LHCN-M2 (cell line): ENCODE data around the gene SUGT1. TPM values are rescaled to one million over a fixed set of nuclear protein-coding genes. Genes with fewer than 3 reads are reported as not detected.
A peak's percentile ranks its signal among the peaks of the same experiment; 100 is the strongest.
"Not testable (repeated sequence)": the region's sequence is repeated elsewhere in the genome, so short reads cannot be mapped to it uniquely, and the experiment has no call there.

Source experiments
- DNase-seq: peaks from one replicate; pipeline ENCODE4 v3.0.0-alpha.2; 2012; ENCODE audit warnings: low read depth
- polyA plus RNA-seq: library from polyadenylated mRNA; unstranded; fragments of >200 nt; gene quantifications from one replicate; pipeline ENCODE4 v1.2.1, GENCODE V29; 2012; ENCODE audit warnings: missing spikeins
- total RNA-seq: library from RNA; depleted of rRNA; stranded (reverse); fragments of >200 nt; gene quantifications from 2 replicates; pipeline ENCODE4 v1.2.3, GENCODE V29; 2014; rRNA removed

The SUGT1 gene
- total RNA-seq, result 46.4 and 49.4 TPM in 2 replicates
- polyA plus RNA-seq, result 44.5 TPM

DNA sequence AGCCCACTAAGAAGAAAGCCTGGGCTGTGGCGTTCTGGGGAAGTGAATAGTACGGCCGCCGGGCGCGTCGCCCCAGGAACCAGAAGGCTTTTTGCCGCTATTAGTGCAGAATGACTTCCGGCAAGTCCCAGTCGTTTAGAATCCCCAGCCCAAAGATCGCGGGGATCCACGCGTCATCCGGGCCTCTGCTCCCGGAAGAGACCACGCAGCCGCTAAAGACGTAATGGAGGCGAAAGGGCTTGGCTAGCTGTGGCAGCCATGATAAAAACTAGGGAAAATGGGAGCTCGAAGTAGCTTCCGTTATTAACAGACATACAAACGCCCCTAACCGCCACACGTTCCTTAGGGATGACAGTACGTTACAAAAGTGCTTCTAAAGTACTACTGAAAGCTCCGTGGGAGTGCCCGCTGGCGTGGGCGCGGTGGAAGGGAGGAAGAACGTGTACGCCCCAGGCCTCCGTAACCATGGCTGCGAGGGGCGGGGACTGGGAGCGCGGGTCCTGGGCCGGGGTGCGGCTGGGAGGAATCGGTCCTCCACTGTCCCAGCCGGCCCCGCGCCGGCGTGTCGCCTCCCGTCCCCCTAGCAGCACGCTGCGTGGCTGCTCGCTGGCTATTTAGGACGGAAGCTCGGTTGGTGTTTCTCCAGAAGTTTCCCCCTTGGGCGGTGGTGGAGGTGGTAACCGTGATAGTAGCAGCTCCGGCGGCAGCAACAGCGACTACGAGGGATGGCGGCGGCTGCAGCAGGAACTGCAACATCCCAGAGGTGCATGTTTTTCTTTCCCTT, at the start of gene SUGT1:
Gene SUGT1 (plus strand): TSS at position 641 of the 784 bp plus-strand sequence. CDS start 85 bp downstream, at position 726.
- DNase-seq, result peak; percentile 98

GRCh38 chr13:52603316-52603715, 49.3 kb upstream of the SUGT1 start:
- not testable (repeated sequence) for DNase-seq

DNA sequence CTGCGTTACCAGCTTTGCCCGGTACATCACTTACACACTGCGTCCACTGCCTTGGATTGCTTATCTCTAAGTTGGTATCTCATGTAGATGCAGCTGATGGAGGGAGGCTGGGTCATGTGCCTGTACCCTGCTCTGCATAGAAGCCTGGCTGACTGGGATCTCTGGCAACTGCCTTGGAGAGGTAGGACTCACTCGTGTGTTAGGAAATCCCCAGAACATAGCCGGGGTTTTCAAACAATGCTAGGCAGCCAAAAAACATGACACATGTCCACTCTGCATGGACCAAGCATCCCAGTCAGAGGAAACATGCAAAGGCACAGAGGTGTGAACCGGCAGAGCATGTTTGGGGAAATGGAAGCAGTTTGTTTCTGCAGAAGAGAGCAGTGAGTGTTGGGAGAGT, 46.5 kb upstream of the SUGT1 start:
- not testable (repeated sequence) for DNase-seq

DNA sequence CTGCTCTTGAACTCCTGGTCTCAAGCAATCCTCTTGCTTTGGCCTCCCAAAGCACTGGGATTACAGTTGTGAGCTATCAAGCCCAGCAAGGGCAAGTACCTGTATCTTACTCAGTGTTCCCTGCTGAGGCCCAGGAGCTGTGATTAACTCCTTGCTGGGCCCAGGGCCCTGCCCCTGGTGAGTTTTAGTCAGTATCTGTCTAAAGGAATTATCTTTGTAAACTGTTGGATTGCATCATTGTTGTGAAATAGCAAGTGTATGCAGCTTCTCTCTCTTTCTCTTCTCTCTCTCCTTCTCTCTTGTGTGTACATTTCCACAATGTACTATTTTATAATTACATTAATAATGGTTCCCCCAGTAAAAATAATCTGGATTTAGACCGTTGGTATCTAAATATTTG, 45.8 kb upstream of the SUGT1 start:
- not testable (repeated sequence) for DNase-seq

GRCh38 chr13:52608184-52608583, 44.5 kb upstream of the SUGT1 start:
- not testable (repeated sequence) for DNase-seq

DNA sequence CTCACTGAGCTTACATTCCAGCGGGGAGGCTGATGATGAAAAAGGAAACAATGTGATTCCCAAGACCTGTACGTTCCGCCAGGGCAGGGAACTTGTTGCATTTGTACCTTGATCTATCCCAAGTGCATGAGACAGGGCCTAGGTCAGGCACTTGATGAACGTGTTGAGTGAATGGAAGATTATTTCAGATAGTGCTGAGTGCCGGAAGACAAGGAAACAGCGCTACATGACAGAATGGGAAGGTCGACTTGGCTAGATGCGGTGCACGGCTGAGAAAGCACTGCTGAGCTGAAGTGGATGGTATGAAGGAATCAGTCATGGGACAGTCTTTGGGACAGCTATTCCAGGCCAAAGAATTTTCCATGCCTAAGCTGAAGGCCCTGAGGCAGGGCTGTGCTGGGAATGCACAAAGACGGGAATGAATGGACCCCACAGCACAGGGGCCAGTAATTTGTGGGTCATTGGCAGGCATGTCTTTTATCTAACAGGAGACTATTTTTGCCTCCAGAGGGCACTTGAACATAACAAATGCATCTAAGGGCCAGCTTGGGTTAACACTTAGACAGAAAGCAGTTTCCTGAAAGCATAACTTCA, 43.5 kb upstream of the SUGT1 start:
- peak; percentile 42 for DNase-seq

DNA sequence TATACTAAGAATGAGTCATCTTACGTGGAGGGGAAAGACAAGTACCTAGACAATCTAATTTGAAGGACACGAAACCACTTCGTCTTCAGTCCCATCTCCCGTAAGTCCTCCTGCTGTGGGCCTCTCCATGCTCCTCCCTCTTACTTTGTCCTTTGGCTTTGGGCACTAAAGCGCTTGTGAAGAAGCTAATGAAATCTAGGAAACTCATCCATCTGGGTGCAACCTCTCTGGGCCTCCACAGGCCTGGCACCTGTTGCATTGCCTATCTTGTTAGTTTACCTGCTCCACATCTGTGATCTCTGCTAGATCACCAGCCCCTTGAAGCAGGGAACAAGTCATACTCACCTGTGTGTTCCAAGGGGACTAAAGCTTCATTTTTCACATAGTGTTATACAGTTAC, 42.5 kb upstream of the SUGT1 start:
- not testable (repeated sequence) for DNase-seq

GRCh38 chr13:52615134-52615801, 37.4 kb upstream of the SUGT1 start:
- DNase-seq, result no peak

DNA sequence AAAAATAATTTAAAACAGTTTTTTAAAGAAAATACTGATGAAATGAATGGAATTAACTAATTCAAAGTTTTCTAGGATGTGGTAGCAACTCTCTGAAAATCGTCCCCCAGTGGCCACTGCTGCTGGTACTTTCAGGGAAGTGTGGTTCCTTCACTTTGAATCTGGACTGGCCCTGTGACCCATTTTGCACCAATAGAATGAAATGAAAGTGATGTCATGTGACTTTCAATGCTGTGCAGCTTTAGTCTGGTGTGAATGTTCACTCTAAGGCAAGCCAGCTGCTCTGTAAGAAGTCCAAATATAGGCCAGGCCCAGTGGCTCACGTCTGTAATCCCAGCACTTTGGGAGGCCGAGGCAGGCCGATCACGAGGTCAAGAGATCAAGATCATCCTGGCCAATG, 36.8 kb upstream of the SUGT1 start:
- DNase-seq, result peak; percentile 28

DNA sequence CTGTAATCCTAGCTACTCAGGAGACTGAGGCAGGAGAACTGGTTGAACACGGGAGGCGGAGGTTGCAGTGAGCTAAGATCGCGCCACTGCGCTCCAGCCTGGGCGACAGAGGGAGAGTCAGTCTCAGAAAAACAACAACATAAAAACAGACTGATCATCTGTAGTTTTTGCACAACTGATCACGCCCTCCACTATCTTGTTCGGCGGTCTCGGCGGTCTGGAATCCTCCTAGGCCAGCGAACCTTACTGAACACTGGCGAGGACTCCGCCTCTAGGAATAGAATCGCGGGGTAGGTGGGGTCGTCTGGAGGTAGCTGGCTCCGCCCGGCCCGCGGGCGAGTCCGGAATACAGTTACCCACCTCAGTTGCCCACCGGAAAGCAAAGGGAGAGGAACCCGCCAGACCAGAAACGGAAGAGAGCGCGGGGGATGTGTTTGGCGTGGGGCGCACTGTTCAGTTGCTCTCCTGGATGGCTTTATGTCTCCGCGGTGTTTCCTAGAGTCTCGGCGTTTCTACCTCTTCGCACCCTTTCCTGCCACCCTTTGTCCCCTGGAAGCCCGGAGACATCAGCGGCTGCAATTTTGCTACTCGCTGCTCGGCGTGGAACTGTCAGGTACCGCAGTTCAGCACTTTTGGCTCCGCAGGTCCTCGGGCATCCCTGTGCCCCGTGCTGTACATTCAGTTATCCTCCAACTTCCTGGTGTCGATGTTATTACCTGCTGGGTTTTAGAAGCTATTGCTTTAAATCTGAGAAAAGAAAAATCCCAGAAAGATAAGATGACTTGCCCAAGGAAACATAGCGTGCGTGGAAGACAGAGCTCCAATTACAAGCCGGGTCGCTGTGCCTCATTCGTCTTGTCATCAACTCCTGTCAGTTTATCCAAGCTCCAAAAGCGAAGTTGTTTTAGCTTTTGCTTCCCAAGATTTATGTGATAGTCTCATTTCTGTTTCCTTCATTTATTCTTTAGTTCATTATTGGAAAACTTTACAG, 35.3 kb upstream of the SUGT1 start:
- peak; percentile 84 for DNase-seq

DNA sequence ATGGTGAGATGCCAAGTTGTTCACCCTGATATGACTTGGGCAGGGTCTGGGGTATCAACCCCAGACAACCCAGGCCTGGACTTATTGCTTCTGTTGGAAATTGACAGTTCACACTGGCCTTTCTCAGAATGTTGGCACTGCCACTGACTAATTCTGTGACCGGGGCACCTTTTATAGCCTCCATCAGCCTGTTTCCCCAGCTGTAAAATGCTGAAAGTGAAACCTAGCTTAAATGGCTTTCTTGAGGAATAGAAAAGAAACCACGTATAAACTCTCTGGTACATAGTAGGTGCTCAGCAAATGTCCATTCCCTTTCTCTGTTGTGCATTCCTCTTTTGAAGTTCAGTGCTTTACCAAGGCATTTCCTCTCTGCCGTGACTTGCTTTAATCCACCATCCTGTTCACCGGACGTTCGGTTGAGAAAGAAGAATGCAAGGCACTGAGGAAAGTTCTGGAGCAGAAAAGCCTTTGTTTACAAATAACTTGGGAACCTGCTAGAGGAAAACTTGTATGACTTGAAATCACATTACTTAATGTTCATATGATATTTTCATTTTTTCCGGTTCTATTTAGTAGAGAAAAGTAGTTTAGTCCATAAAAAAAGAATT, 21.4 kb upstream of the SUGT1 start:
- not testable (repeated sequence) for DNase-seq

- no peak for DNase-seq
Measured at GRCh38 chr13:52638666-52639328, 13.8 kb upstream of the SUGT1 start.

DNA sequence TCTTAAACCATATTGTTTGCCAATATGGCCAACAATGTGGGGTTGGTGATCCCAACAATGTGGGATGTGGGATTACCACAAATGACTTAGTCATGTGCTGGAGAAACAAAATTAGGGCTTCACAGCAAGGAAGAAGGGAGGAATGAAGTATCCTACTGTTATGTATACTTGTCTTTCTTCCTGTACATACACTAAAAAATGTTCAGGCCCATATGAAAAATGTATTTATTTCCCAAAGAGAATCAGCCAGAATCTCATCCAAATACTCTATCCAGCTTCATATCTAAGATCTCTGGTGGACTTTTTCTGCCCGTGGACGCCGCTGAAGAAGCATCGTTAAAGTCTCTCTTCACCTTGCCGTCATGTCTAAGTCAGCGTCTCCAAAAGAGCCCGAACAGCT, 10.5 kb upstream of the SUGT1 start, which contains the start of gene HNRNPA1L2:
Gene HNRNPA1L2 (plus strand): TSS at position 301 of the 400 bp plus-strand sequence. CDS start 62 bp downstream, at position 363.
- no peak for DNase-seq

DNA sequence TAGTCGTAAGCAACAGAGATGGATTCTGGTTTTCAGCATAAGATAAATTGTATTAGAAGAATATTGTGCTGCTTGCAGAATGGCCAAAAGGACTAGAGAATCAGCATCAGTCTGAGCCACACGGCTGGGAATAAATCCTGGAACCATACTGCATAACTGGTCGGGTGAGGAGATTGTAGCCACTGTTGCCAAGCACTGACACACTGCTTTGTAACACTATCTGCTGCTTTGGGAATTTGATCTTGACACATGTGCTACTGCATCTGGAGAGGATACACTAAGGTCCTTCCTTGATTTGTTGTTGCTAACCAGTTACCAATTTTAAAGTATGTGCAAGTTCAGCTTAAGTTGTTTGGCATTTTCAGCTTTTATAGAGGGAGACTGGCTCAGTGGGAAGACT, 8.5 kb upstream of the SUGT1 start:
- DNase-seq, result peak; percentile 68

GRCh38 chr13:52646967-52647366, 5.7 kb upstream of the SUGT1 start:
- no peak for DNase-seq

- DNase-seq, result no peak
Measured at GRCh38 chr13:52650731-52651130, 1.9 kb upstream of the SUGT1 start.

DNA sequence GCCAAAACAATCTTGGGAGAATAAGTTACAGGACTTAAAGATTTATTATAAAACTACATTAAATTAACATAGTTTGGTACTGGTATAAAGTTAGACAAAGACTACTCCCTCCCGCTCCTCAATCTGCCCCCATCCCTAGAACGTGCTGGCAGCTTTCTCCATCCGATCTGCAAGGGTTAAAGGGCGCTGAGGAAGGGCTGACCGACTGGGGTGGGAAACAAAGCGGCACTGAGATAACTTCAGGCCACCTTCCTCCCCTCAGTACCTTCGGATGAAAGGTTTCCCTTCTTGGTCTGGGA, 790 bp upstream of the SUGT1 start:
- no peak for DNase-seq

- no peak for DNase-seq
Measured at GRCh38 chr13:52652980-52653303, 306 bp downstream of the SUGT1 start.

GRCh38 chr13:52659340-52659739, 6.7 kb downstream of the SUGT1 start:
- no peak for DNase-seq

DNA sequence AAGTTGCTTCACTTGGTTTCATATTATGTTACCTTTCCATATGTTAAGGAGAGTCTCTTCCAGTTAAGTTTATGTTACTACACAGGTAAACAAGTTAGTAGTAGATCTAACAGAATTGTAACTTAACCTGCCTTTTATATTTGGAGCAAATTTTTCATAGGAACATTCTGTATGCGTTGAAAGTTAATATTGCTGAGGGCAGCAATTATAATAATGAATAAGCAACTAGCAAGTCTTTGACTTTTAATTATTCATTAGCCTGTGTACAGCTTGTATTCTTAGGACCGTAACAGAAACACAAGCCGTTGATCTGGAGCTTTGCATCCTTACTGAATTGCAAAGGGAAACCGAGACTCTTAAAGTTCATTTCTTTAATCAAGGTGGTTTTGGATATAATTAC, 11.6 kb downstream of the SUGT1 start:
- no peak for DNase-seq

DNA sequence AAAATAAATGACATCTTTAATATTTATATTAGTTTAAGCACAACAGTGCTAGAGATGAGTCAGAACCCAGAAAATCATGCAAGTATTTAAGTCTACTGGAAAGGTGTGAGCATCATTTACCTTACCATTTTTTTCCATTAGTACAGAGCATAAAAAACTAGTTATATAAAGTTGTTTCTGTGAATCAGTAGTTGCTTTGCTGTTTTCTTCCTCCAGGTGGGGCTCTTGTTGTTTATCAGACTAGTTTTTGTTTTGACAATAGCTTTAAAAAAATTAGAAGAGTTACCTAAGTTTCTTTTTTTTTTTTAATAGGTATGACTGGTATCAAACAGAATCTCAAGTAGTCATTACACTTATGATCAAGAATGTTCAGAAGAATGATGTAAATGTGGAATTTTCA, 12.7 kb downstream of the SUGT1 start:
- peak; percentile 30 for DNase-seq
